Fibroblast of the aortic adventitia (primary cell): ENCODE measurements around the gene ST8SIA6. TPM values are rescaled to one million over a fixed set of nuclear protein-coding genes. Genes with fewer than 3 reads are reported as not detected.
A peak's percentile ranks its signal among the peaks of the same experiment; 100 is the strongest.

Experiments used
- DNase-seq: peaks from one replicate; pipeline ENCODE4 v3.0.0-alpha.2; 2010; ENCODE audit warnings: low read depth
- H3K4me3 ChIP-seq: 2 replicates; pipeline ENCODE4 v1.5.1; 2011; ENCODE audit warnings: low read depth, mild to moderate bottlenecking, control low read depth, low read length, moderate library complexity
- total RNA-seq: library from RNA; depleted of rRNA; stranded (reverse); fragments of >200 nt; gene quantifications from 2 replicates; pipeline ENCODE4 v1.2.3, GENCODE V29; 2012; ENCODE audit warnings: low replicate concordance
- TF ChIP-seq, protein P1 (sequence below): IDR thresholded peaks from 2 replicates; pipeline ENCODE4 v1.5.1; 2011; ENCODE audit warnings: mild to moderate bottlenecking, low read length, control low read depth, inconsistent platforms; ENCODE audit not compliant: insufficient read depth

ST8SIA6 gene
- total RNA-seq, 1 donor: 0.09 TPM

DNA sequence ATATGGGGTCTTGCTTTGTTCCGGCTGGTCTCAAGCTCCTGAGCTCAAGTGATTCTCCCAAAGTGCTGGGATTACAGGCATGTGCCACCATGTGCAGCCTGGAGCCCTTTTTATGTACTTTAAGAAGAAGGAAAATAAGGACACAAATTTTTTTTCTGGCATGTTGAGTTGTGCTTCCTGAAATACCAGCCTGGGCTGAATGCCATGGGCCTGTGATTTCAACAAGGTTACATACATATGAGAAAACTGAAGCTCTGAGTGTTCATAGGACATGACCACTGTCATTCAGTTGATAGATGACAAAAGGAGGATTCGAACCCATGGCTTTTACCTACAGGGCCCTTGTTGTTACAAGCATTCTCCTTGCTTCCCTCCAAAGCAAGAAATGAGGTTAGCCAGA is 36.1 kb downstream of the ST8SIA6 start:
- no peak overlapping the region for H3K4me3 ChIP-seq
- DNase-seq: peak; percentile 23
- TF ChIP-seq, protein P1, sequence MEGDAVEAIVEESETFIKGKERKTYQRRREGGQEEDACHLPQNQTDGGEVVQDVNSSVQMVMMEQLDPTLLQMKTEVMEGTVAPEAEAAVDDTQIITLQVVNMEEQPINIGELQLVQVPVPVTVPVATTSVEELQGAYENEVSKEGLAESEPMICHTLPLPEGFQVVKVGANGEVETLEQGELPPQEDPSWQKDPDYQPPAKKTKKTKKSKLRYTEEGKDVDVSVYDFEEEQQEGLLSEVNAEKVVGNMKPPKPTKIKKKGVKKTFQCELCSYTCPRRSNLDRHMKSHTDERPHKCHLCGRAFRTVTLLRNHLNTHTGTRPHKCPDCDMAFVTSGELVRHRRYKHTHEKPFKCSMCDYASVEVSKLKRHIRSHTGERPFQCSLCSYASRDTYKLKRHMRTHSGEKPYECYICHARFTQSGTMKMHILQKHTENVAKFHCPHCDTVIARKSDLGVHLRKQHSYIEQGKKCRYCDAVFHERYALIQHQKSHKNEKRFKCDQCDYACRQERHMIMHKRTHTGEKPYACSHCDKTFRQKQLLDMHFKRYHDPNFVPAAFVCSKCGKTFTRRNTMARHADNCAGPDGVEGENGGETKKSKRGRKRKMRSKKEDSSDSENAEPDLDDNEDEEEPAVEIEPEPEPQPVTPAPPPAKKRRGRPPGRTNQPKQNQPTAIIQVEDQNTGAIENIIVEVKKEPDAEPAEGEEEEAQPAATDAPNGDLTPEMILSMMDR: no peak

DNA sequence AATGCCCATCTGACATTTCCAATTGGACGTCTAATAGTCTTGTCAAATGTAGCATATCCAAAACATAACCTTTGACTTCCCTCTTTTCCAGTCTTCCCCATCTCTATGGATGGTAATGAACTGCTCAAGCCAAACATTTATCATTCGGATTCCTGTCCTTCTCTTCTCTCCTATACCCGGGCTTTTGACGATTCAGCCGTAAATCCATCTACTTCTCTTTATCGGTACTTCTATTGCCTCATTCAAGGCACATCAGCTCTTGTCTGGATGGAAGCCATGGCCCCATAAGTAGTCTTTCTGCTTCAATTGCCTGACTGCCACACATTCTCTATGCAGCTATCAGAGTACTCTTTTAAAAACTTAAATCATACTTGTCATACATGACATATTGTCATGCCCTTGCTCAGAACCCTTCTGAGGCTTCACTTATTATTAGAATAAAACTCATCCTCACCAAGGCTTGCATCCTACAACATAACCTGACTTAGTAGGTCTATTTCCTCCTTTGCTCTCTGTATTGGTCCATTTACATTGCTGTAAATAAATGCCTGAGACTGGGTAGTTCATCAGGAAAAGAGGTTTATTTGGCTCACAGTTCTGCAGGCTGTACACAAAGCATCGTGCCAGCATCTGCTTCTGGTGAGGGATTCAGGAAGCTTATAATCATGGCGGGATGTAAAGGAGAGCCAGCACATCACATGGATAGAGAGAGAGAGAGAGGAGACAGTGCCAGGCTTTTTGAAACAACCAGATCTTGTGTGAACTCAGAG is 37.8 kb downstream of the ST8SIA6 start:
- TF ChIP-seq, protein P1: no peak
- H3K4me3 ChIP-seq: no peak overlapping the region
- DNase-seq: no peak

DNA sequence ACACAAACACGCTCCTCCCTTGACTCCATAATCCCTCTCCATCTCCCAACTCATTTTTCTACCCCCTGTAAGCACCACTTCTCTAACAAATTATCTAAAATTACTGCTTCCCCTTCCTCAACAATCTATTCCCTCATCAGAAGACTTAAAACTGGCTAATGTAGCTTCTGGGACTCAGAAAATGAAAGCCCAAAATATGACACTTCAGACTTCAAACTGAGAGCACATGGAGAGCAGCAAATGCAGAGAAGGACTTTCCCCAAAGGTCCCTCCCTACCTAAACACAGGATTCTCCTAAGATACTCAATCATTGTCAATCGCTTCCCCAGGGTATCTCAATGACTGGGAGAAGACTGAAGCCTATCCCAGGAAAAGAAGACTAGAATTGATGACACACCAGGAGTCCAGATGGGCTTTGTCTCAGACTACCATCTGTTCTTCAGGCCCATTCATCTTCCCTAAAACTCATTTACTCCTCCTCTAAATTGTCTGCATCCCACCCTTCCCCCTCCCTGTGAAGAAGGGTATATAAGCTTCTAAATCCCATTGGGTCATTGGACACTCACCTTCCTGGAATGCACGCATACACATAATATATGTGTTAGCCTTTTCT is 39.2 kb downstream of the ST8SIA6 start:
- DNase-seq: no peak
- TF ChIP-seq, protein P1: no peak
- H3K4me3 ChIP-seq: no peak overlapping the region

DNA sequence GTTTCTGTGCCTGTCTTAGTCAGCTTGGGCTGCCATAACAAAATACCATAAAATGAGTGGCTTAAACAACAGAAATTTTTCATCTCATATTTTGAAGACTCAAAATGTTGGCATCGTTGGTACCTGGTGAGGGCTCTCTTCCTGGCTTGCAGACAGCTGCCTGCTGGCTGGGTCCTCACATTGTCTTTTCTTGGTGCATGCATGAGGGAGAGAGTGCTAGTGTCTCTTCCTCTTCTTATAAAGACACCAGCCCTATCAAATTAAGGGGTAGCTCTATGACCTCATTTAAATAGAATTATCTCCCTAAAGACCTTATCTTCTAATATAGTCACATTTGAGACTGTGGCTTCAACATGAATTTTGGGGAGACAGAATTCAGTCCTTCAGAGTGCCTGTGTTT is 39.9 kb downstream of the ST8SIA6 start:
- TF ChIP-seq, protein P1: no peak
- no peak overlapping the region for H3K4me3 ChIP-seq
- DNase-seq: no peak

DNA sequence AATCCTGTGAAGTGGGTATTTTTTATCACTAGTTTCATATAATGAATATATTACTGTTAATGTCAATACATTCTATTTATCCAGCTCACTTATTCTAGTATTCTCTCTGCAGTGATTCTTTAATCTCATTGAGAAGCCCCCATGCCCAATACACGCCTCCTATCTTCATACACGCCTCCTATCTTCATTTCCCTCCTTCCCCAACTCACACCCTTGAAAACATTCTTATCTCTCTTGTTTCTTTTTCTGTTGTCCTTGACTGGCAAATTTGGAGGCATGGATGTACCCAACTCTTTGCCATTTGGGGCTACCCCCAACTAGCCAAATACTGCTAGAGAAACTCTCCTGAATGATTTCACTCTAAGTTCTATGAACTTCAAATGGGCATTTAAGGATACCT is 40.5 kb downstream of the ST8SIA6 start:
- TF ChIP-seq, protein P1: no peak
- no peak for DNase-seq
- no peak overlapping the region for H3K4me3 ChIP-seq

DNA sequence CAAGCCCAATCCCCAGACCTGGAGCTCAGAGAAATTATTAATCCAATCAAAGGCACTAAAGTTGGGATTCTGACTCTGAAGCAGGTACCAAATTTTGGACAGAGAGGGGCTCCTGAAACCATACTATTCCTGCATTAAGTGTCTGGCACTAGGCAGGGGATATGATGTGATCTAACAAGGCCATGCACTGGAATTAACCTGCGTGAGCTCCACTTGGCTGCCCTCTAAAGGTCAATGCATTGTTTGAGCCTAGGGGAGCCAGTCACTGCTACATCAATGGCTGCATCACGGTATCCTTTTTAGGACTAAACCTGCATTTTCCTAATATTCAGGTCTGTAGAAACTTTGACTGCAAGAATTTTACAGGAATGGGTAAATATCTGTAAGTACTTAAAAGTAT is 42.1 kb downstream of the ST8SIA6 start:
- H3K4me3 ChIP-seq: no peak overlapping the region
- DNase-seq: no peak
- TF ChIP-seq, protein P1: no peak
